Measurements from ENCODE around the gene DNAJC27.

DNA sequence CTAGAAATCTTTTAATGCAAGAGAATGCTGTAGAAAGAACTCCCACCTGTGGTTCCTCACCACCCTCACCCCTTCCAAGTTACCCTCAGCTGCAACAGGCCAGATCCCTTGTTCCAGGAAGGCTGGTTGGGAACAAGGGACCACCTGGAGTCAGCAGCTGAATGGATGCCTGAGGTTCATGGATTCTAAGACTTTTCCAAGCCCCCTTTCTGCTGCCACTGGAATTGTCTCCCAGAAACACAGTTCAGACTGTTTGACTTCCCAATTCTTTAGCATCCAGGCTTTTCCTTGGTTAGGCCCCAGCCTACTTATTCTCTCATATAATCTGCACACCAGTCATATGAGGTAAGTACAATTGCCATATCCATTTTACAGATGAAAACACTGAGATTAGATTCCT, 43.7 kb downstream of the DNAJC27 start:
- TF ChIP-seq CTCF (IDR thresholded peaks at IDR 0.05) (no peak), EZH2 (IDR thresholded peaks at IDR 0.05; ENCODE audit: borderline replicate concordance, insufficient read depth, low read depth, low read length, poor library complexity, severe bottlenecking) (no peak)

Measured in B cell (primary cell).